Right hindlimb (tissue), 1 donor: Measurements from ENCODE around the gene ADPRHL1.

ENCODE experiments used
- DNase-seq: peaks from one replicate; pipeline ENCODE4 v3.0.0-alpha.2; 2018

ADPRHL1 gene

DNA sequence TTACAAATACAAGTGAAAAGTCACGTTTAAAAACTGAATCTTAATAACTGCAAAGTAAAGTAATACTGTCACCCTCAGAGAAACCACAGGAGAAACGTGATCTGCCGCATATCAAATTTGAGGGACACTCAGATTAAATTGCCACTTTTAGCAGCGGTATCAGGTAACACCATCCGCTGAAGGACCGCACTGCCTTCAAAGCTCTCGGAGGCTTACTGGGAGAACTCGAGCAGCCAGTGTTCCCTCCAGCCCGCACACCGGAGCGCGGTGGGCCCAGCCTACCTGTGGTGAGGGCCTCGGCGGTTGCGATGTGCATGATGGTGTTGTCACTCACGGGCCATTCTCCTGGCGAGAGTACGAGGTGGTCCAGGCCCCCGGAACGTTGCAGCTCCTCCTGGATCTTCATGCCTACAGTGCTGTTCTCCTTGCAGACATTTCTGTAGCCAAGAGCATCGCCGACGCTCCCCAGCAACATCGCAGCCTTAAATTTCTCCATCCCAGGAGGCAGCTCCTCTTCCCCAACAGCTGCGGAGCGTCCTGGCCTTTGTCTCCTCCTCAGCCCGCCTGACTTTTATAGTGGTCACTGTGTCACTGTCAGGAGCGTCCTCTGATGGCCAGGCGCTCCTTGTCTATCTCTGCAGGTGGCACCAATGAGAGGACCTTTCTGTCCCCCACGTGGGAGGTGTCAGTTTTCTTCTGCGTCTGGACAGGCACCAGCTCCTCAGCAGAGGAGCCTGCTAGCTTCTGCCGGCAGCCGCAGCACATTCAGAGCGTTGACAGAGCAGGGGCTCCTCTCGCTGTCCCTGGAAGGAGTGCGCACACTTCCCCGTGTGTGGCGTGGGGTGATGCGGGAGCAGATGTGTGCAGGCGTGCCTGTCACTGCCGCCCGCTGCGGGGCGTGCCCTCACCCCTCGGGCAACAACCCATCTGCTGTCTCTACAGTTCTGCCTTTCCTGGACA, at the start of gene ADPRHL1:
TSS of gene ADPRHL1 (minus strand) at position 547 of the 960 bp plus-strand sequence. CDS start at position 496, 51 bp downstream.
- peak; percentile 55 for DNase-seq

DNA sequence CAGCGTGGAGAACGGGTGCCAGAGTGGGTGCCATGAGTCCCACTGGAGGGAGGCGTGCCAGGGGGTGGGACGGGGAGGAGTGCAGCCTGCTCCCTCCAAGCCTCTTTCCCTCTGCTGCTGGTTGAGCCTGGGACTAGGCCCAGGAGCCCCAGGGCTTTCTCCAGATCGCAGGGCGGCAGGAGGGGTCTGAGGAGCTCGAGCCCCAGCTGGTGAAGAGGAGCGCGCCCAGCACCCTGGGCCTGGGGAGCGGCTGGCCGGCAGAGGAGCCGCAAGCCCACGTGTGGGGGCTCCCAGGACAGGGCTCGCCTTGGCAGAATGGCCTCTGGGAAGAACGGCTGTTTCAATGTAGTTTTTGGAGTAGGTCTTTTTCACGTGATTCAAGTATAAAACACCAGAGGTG, 49.4 kb upstream of the ADPRHL1 start:
- DNase-seq: no peak

DNA sequence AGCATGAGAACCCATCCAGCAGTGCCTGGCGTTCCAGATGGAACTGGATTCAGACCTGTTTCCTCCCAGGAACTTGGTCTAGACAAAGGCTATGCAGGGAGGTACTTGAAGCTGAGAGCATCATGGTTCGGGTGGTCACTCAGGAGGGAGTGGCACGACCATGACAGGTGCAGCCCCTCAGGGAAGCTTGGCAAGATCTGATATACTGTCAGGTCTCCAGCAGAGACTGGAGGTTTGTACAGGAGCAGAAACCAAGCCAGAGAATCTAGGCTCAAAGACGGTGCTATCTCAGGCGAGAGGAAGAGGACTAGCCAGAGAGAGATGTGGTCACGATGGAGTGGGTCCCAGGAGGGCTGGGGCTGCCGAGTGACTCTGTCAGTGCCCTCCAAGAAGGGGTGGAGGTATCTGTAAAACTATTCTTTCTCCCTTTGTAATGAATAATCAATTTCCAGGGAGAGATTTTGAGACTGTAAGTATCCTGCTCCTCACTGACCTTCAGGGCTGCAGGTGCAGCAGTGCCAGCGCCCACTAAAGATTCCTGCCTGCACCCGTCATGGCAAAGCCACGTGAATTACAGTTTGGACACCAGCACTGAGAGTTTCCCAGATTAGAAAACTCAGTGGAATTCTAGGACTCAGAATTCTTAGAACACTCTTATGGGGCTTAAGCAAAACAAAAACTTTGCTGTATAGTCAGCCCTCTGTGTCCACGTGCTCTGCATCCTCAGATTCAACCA, 47.4 kb upstream of the ADPRHL1 start:
- no peak for DNase-seq

GRCh38 chr13:113499936-113500335, 46.6 kb upstream of the ADPRHL1 start:
- no peak for DNase-seq

- no peak for DNase-seq
Observed at GRCh38 chr13:113498905-113499304, 45.6 kb upstream of the ADPRHL1 start.

GRCh38 chr13:113497217-113497616, 43.9 kb upstream of the ADPRHL1 start:
- no peak for DNase-seq

GRCh38 chr13:113495494-113496210, 42.4 kb upstream of the ADPRHL1 start:
- DNase-seq: no peak

- no peak for DNase-seq
Observed at GRCh38 chr13:113493315-113493951, 40.1 kb upstream of the ADPRHL1 start.

GRCh38 chr13:113491982-113492381, 38.7 kb upstream of the ADPRHL1 start:
- DNase-seq: no peak

DNA sequence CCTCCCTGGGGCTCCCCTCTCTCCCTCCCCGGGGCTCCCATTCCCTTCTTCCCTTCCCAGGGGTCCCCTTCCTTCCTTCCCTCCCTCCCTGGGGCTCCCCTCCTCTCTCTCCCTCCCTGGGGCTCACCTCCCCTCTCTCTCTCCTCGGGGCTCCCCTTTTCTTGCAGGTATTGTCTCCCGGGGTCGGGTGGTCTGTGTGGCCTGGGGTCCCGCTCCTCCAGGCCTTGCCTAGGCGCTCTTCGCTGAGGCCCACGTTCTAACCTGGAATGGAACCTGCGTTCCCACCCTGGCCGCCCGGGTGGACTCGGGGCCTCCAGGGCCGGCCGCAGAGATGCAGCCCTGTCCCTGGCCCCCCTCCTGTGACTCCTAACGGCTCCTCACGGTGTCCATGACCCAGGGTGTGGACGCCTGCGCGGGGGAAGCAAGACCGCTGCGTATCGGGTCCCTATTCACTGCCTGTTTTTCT, 38.2 kb upstream of the ADPRHL1 start:
- peak; percentile 52 for DNase-seq

DNA sequence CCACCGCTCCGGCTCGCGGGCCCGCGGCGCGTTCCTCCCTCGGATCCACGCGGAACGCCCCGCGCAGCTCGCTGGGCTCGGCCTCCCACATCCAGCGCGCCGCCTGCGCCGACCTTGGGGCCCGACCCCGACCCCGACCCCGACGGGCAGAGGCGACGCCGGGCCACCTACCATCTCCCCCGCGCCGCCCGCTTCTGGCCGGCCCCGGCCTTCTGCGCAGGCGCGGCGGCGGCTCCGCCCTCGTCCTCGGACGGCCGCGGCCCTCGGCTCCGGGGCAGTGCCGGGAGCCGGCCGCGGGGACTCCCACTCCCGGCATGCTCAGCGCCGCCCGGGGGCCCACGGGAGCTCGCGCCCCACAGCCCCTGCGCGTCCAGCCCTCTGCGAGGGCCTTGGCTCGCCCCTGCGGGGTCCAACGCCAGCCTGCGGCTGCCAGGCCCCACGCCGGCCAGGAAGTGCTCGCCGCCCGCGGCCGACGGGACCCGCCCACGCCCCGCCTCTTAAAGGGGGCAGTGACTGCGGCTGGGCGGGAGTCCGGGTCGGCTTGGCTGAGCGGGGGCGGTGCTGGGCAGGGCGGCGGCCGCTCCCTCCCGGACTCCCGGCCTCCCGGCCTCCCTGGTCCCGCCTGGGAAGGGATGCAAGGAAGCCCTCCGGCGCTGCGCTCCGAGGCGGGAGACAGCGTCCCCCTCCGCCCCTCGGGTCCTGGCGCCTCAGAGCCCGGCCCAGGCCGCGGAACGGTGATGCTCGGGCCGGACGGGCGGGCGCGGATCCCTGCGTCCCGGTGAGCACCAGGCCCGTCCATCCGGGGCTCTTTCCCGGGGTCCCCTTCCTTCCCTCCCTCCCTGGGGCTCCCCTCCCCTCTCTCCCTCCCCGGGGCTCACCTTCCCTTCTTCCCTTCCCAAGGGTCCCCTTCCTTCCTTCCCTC, 37.5 kb upstream of the ADPRHL1 start, which contains the start of gene DCUN1D2:
TSS of gene DCUN1D2 (minus strand) at position 216 of the 922 bp plus-strand sequence. CDS start at position 174, 42 bp downstream.
- DNase-seq: peak; percentile 97

DNA sequence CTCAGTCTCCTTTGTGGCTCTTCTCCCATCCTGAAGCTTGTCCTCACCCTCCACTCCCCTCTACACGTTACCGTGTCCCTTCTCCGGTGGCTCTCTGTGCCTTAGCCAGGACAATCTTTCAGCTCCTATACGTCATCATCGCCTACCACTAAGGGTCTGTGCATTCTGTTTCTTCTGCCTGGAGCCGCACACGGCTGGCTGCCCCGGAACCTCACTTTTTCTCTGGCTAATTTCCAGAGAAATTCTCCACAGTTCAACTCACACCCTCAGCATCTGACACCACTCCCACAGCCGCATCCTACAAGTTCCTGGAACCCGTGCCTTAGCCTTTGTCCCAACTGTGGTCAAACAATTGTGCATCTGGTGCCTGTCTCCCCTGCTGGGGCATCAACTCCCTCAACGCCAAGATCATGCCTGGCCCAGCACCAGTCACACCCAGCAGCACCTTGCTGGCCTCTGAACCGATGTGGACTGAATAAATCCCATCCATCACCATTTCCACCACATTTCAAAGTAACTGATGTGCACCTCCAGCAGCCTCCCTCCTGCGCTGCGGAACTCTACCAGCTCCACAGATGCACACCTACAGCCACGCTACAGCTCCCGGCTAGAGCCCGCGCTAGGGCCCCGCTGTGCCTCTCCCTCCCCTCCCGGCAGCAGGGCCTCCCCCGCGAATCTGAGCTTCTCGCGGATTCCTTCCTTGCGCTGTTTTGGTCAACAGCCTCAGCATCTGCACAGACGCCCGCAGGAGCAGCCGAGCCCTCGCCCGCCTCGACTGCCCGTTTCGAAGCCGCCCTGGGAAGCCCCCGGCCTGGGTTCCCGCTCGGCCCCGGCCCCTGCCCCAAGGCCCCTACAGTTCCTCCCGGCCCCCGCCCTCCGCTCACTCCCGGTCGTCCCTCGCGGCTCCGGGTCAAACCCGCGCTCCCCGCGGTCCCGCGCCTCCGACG, 36.5 kb upstream of the ADPRHL1 start:
- peak; percentile 59 for DNase-seq

DNA sequence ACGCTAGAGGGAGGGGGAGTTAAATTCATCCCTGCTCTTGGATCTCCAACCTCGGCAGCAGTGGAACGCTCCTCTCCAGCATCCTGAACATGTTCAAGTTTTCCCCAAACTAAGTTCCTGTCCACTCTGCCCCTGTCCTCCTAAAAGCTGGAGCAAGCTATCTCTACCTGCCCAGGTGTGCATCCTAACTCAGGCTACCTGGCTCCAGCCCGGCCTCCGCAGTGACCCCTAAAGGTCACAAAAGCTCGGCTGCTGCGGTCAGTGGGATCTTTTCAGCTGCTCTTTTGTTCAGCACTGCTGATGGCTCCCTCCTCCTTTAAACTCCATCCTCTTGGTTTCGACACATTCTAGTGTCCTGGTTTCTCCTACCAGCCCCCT, 35.9 kb upstream of the ADPRHL1 start:
- DNase-seq: no peak

- DNase-seq: no peak
Observed at GRCh38 chr13:113488283-113488682, 35.0 kb upstream of the ADPRHL1 start.

DNA sequence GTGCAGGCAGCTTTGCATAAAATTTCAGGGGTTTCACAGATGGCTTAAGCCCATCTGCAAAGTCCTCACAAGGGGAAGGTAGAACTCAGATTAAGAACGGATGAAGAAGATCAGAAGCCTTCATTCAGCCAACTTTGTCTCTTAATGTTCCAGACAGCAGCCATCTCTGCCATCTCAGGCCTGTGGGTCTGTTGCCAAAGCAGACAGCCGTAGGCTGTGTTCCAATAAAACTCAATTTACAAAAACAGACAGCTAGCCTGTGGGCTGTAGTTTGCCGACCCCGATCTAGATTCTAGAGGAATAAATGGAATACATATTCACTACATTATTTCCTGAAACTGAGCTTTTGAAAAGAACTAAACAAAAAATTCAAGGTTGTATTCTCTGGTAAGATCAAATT, 33.4 kb upstream of the ADPRHL1 start:
- no peak for DNase-seq

- no peak for DNase-seq
Observed at GRCh38 chr13:113485545-113485944, 32.3 kb upstream of the ADPRHL1 start.

GRCh38 chr13:113483504-113484293, 30.4 kb upstream of the ADPRHL1 start:
- DNase-seq: no peak

GRCh38 chr13:113483081-113483480, 29.8 kb upstream of the ADPRHL1 start:
- no peak for DNase-seq

DNA sequence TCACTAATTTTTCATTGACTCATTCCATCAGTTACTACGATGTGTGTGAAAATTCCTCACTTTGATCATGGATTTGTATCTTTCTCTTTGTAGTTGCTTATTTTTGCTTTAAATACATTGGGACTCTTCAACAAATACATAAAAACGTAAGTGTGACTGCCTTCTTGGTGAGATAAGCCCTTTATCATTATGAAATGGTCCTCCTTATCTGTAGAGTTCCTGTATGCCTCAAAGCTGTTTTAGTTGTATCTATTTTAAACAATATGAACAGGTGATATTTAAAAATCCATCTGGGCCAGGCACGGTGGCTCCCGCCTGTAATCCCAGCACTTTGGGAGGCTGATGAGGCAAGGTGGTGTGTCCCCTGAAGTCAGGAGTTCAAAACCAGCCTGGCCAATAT, 25.9 kb upstream of the ADPRHL1 start:
- DNase-seq: no peak
